ENCODE data around the gene NFATC2.
A peak's percentile ranks its signal among the peaks of the same experiment; 100 is the strongest.
"Not testable (repeated sequence)": the region's sequence is repeated elsewhere in the genome, so short reads cannot be mapped to it uniquely, and the experiment has no call there.

Gene NFATC2

DNA sequence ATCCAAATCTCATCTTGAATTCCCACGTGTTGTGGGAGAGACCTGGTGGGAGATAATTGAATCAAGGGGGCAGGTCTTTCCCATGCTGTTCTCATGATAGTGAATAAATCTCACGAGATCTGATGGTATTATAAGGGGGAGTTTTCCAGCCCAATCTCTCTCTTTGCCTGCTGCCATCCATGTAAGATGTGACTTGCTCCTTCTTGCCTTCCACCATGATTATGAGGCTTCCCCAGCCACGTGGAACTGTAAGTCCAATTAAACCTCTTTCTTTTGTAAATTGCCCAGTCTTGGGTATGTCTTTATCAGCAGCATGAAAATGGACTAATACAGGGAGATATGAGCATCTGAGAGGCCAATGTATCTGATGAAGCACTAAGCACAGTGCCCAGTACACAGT is 26.0 kb upstream of the NFATC2 start:
- not testable (repeated sequence) for DNase-seq (ENCODE audit: low read depth)

DNA sequence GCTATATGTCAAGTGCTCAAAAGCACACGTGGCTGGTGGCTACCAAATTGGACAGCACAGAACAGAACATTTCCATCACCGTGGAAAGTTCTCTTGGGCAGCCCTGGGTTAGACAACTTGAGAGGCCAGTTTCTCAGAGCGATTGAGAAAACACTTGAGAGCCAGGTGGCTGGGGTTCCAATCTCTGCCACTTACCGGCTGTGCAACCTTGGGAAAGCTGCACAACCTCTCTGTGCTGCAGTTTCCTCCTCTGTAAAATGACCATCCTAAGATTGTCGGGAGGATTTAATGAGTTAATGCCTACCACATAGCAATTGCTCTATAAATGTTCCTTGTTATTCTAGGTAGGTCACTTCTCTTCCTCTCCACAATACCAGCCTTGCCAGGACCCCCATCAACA is 25.1 kb upstream of the NFATC2 start:
- DNase-seq (ENCODE audit: low read depth) = no peak

DNA sequence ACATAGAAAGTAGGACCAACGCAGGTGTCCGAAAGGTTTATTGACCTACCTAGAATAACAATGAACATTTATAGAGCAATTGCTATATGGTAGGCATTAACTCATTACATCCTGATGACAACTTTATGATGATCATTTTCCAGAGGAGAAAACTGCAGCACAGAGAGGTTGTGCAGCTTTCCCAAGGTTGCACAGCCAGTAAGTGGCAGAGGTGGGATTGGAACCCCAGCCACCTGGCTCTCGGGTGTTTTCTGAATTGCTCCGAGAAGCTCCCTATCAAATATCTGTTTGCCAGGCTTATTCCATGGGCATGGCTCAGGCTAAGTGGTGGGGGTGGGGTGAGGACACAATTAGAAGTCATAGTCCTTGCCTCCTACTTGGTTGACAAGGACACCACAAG is 24.1 kb upstream of the NFATC2 start:
- DNase-seq (ENCODE audit: low read depth) = no peak

DNA sequence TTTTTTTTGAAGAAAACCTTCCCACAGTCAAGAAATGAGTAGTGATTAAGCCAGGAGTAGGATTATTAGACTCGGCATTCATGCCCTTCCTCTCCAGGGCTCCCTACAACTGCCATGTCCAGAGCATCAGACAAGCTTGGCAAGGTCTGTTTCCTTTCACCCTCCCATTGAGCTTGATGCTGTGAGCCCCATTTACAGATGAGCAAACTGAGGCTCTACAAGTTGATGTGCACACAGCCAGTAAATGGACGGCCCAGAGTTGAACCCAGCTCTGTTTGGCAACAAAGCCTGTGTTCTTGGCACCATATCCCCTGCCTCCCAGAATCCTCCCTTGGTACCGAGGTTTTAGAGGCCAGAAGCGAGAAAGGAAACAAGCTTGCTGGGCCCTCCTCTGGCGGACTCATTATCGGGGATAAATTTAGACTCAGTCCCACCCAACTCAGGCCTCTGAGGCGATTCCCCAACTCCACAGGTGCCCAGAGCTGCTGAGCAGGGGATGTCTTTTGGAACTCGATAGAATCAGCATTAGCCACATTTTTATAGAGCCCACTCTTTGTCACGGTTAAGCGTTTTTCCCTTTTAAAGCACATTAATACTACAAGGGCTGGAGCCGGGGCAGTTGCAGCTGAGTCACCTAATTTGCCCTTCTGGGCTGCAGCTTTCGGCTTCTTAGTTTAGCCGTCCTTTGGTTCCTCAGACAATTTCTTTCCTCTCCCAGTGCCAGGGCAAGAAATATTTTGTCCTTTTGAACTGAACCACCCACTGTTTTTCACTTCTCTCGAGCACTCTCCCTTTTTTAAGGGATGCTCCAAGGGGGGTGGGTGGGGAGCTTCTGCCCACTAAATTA is 23.0 kb upstream of the NFATC2 start:
- no peak for DNase-seq (ENCODE audit: low read depth)

DNA sequence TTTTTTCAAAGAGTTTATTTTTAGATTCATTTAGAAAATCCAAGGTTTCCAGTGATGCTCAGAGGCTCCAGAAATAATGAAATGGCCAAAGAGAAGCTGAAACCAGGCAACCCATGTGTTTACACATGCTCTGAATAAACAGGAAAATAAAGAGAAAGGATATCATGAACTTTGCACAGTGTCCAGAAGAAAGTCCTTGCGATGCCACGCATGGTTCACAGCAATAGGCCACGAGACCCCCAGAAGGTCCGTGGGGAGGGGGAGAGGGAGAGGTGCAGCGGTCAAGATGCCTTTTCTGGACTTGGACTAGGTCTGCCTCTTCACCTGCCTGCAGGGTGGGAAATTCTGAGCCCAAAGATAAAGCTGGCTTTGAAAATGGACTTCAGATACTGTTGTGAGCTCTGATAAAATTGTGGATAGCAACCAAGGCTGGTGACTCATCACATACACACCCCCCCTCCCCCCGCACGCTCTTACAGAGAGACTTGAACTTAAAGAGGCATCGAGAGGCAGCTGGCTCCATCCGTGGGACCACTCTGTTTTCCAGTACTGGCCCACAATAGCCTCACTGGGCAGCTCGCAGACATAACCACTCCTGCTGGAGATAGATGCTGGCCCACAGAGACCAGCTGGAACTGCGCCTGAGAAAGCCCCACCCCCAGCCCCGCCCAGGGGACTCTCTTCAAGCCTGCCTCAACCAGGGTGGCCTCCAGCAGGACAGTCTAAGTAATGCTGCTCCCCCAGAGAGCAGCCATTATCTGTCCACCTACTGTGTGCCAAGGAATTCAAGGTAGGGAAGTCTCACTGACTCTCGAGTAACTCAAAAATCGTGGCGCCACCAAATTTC is 21.2 kb upstream of the NFATC2 start:
- DNase-seq (ENCODE audit: low read depth) = no peak

DNA sequence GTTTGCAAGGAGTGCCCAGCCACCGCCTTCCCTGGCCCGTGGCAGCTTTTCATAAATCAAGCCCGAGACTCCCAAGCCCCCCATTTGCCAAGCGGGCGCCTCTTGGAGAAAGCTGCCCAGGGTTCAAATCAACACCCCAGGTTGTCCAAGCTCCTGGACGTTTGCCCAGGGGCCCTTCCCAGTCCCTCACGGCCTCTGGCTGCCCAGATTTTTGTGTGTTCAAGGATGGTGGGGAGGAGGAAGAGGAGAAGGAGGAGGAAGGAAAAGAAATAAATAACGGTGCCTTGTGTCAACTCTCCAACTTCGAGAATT is 20.6 kb upstream of the NFATC2 start:
- no peak for DNase-seq (ENCODE audit: low read depth)

DNA sequence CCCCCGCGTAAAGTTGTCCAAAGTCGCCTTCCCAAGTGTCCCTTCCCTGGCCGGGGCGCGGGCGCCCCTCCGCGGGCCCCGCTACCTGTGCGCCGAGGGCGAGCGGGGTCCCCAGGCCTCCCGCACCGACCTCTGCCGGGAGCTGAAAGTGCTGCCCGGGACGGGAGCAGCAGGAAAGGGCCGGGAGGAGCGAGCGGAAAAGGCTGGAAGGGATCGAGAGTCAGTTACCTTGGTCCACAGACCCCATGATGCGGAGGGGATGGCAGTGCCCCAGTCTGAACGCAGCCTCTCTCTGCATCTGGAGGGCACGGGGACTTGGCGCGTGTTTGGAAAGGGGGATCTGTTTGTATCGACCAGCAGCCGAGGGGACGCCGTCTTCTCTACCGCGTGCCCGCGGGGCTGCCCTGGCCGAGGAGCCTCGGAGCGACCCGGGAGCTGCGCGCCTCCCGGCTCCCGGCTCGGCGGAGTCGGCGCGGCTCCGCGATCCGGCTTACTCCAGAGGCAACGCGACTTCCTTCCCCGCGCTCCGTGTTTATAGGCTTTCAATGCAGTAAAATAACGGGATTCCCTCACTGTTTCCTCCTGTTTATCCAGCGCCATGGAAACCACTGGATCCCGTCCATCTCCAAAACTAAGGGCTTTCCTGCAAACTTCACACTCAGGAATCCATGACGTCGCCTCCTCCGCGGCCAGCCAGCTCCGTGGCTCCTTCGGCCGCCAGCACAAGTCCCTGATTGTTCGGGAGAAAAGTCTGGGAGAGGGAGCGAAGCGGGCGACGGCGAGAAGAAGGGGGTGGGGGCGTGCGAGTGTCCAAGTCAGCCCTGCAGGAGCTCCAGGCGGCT is 20.0 kb upstream of the NFATC2 start:
- DNase-seq (ENCODE audit: low read depth) = no peak

DNA sequence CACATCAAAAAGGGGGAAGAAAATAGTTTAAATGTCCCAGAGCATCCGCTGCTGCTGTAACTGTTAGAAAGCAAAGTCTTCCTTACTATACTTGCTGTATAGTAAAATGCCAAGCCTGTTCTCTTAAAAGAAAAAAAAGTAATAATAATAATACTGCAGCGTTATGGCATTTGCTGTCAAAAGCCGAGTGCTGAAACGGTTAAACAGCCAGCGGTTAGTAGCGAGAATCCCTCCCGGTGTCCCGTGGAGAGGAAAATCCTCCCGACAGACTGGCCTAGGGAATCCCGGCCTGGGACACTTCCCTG is 19.5 kb upstream of the NFATC2 start:
- DNase-seq (ENCODE audit: low read depth) = no peak

DNA sequence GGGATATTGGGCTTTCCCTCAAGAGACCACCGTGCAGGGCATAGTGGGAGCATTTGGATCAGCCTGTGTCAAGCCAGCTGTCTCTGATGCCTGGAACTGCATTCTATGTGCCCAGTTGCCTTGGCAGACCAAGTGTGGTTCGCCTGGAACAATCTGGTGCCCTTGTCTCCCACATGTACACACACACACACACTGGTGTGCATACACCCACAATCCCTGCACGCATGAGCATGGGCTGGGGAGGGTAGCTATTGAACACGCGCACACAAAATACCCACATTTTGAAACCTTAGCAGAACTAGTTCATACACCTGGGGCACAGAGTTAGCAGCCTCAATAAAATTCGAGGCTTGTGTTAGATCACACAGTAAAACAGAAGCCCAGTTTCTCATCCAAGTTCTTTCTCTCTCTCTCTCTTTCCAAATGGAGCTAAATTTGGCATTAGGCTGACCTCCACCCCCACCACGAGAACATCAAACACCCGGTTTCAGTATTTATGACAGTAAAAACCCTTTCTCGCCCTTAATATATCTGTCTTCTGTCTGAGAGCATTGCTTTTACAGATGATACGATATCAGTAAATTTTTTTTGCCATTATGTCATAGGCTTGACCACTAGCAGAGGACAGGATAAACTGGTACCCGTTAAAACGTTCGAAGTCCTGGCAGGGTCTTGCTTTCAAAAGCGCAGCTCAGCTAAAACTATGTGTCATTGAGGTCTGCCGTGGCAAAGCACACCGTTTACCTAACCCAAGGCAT is 18.2 kb upstream of the NFATC2 start:
- no peak for DNase-seq (ENCODE audit: low read depth)

DNA sequence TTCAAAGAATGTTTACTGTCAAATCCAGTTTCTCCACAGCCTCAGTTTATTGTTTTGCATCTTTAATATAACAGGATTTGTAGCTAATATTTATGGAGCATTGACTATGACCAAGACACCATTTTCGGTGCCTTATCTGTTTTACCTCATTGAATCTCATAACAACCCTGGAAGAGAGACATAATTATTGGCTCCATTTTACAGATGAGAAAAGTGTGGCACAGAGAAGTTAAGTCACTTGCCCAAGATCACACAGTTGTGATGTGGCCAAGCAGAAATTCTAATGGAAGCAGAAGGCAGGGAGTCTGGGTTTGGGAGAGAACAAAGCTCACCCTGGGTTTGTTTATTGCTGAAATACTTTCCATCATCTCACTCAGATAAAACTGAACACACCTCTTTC is 17.5 kb upstream of the NFATC2 start:
- no peak for DNase-seq (ENCODE audit: low read depth)

DNA sequence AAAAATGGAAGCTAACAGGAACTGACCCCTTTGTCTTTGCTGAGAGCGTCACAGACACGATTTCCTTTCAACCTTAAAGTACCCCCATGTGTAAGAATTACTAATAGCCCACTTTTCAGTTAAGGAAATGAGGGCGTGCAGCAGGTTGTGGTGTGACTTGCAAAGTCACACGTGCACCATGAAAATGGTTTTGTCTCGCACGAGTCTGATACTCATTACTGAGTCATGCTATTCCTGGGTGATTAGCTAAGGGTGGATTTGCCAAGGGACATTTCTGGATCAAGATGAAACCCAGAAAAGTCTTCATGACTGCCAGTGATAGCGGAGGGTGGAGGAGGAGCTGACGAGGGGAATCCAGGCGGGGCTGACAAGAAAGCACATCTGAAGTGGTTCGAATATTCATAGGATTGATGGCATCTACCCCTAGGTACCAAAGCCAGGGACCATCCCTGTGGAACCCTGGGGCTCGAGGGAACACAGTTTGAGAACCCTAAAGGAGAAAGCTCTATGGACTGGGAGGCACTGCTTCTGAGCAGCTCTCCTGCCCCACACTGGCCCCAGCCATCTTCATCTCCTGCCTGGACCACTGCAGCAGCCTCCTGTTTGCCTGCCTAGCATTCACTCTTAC is 12.1 kb upstream of the NFATC2 start:
- no peak for DNase-seq (ENCODE audit: low read depth)

DNA sequence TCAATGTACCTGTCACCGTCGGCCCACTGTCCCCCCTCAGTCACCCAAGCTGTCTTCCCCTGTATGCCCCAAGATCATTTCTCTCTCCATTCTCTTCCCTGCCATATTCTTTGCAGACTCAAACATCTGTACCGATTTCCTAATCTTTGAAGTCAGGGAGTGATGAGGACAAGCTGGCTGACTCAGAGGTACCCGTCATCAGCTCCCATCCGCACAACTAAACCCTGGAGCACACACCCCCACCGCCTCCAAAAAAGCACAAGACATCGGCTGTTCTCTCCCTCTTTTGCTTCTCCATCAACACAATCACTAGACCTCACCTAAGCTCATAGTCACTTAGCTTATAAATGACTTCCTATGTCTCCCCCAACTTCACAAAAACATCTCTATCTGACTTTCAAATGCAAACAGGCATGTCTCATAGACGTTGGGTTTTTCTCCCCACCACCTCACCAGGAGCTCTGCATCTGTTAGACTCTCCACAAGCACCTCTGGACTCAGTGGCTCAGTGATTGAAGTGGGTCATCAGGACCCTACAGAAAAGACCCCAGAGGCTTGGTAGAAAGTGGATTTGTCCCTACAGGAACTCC is 11.5 kb upstream of the NFATC2 start:
- no peak for DNase-seq (ENCODE audit: low read depth)

DNA sequence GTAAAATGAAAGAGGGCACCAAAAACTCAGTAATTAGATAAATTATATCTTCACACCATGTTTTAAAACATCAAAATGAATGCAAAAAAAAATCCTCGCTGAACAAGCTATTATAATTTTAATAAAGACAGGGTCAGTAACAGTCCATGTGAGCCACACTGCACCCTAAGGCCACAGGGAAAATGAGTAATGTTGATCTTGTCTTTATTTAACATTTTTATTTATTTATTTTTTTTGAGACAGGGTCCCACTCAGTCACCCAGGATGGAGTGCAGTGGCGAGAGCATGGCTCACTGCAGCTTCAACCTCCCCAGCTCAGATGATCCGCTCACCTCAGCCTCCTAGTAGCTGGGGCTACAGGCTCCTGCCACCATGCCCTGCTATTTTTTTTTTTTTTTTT is 8.7 kb upstream of the NFATC2 start:
- no peak for DNase-seq (ENCODE audit: low read depth)

DNA sequence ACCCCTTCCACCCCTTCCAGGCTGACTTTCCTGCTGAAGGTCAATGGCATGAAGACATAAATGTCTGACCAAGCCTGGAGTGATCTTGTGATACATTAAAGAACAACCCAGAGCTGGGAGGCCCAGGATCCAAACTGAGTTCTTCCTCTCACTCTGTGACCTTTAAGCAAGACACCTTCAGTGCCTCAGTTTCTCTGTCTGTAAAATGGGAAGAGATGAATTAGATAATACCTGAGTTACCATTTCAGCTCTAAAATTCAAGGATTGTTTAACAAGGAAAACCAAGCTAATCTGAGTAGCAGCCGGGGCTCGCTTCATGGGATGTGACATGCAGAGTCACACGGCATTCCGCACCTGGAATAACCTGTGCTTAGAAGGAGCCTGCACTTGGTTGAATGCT is 7.0 kb upstream of the NFATC2 start:
- no peak for DNase-seq (ENCODE audit: low read depth)

DNA sequence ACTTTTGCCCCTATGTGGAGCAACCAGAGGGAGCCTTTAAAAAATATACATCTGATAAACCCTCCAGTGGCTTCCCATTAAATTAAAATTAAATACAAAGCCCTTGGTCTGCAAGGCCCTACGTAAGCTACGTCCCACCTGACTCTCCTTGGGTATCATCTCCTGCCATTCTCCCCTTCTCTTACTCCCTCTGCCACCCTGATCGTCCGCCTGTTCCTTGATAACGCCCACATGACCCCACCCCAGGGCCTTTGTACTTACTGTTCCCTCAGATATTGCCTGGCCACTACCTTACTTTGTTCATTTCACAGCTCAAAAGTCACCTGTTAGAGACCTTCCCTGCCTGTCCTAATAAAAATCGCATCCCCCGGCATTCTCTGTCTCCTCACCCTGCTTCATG is 5.4 kb upstream of the NFATC2 start:
- DNase-seq (ENCODE audit: low read depth) = no peak

DNA sequence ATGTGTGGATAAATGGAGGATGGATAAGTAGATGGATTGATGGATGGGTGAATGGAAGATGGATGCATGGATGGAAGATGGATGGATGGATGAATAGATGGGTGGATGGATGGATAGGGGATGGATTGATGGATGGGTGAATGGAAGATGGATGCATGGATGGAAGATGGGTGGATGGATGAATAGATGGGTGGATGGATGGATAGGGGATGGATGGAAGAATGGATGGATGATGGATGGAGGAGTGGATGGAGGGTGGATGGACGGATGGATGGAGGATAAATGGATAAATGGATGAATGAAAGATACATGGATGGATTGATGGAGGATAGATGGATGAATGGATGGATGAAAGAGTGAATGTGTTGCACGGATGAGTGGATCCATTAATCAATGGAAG is 3.0 kb upstream of the NFATC2 start:
- no peak for DNase-seq (ENCODE audit: low read depth)

DNA sequence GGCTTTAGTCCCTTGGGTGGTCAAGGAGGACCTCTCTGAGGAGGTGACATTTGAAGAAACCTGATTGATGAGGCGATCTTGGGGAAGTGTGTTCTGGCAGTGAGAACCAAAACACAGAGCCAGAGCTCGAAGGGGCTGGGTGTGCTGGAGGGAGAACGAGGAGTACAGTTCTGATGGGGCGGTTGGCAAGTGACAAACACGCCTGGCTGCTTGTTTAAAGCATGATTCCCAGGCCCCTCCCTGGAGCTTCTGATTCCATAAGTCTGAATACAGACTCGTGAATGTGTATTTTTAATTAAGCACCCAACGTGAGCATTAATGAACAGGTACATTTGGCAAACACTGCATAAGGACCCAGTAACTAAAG is 886 bp upstream of the NFATC2 start:
- no peak for DNase-seq (ENCODE audit: low read depth)

DNA sequence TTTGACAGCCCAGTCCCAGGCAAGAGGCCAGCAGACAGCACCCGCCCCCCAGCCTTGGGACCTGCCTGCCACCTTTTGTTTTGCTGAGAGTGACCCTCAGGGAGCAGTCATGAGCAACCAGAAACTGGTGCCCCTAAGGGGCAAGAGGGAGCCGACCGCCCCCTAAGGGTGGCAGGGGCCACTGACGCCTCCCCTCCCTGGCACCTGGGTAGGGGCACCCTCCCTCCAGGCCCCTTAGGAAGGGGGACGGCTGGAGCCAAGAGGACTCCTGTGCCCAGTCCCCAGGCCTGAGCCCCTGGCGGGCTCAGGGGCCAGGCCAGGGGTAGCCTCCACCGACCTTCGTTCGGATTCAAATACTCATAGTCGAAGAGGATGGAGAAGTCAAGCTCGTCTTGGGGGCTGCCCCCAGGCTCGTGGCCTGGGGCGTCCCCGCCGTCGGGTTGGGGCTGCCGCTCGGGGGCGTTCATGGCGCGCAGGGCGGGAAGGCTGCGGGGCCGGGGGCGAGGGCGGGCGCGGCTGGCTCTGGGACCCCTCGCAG is 417 bp downstream of the NFATC2 start:
- DNase-seq (ENCODE audit: low read depth) = peak; percentile 29

DNA sequence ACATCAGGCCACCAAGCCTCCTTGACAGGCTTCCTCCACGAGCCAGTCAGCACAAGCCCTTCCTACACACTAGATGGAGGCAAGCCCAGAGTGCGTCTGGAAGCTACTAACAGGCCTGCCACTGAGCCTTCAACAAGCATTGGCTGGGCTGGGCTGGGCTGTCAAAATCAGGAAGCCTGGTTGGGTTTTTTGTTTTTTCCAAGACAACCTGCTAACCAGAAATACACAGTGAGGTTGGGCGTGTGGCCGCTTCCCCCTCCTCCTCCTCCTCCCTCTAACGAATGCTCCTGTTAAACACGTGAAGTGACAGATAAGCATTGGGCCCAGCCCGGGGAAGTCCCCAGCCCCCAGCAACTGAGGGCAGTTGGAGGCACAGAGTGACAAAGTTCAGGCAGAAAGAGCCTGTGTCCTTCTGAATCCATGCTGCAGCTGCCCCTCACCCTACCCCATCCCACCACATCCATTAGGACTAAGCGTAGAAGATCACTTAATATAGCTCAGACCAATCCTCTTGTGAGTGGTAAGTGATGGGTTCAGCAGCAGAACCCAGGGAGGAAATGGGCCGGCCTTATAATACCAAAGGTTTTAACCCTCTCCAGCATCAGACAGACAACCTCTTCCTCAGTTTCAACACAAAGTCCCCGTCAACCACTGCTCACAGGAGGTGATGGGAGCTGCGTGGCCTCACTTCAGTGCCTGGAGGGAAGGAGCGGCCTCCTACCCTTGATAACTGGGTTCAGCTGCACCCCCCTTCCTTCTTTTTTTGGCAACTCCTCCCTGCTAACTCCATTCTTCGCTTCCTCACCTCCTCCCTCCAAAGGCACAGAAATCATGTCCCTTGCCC is 1.1 kb downstream of the NFATC2 start:
- peak; percentile 72 for DNase-seq (ENCODE audit: low read depth)

DNA sequence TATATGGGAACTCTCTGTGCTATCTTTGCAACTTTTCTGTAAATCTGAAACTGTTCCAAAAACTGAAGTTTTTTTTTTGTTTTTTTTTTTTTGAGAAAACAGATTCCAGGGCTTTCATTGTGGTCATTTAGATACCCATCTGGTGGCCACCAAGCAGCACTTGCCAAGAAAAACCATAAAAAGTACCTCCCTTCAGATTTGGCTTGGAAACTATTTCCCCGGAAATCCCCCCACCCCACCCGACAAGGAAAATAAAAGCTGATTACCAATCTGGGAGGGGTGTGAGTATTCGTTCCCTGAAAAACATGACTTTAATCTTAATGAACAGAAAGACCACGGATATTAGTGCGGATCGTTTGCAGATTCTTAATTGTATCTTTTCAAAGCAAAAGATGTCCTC is 1.9 kb downstream of the NFATC2 start:
- no peak for DNase-seq (ENCODE audit: low read depth)
